ENCODE measurements around the gene EDEM3. TPM values are rescaled to one million over a fixed set of nuclear protein-coding genes. Genes with fewer than 3 reads are reported as not detected.

Gene EDEM3
- polyA plus RNA-seq, 3 donors = 15.5 to 21.9 (median 18.0) TPM

DNA sequence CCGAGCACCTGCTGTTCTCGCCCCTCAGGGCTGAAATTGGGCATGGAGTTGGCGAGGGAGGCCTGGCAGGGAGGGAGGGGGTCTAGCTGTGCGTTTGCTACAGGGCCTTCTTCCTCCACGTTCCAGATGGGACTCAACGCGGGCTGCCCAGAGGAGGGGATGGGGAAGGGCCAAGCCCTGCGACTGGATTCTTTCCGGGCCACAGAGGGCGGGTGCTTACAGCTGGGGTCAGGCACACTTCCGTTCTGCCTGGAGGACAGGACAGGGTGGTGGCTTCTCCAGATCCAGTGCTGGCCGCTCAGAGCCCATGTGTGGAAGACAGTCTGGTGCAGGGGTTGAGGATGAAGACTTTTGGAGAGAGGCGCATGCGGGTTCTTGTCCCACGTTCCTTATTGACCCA lies 90.0 kb downstream of the EDEM3 start:
- H3K9me3 Mint-ChIP-seq = no peaks in the 10 kb centered on the region
- peak overlapping the region in 1 of 2 donors; percentile 92 for H3K4me3 Mint-ChIP-seq
- peak overlapping the region; percentile 63 for H3K4me2 ChIP-seq (replicated peaks; ENCODE audit: extremely low read depth, low read length, poor library complexity, severe bottlenecking)
- H3K4me3 ChIP-seq (replicated peaks in 1 of 3; ENCODE audit: low read depth in 2 of 3, low read length in 3 of 3) = peak overlapping the region in 1 of 3 experiments; percentile 43
- H3K27me3 Mint-ChIP-seq (ENCODE audit: low read depth in 3 of 3) = peaks cover 0 to 7% (median 3%) of the 10 kb centered on the region in 3 donors
- no peaks in the 10 kb centered on the region for H3K9me3 ChIP-seq (replicated peaks in 1 of 2; ENCODE audit: control insufficient read depth in 1 of 2, insufficient read depth in 1 of 2, low read length in 2 of 2)
- H3K27me3 ChIP-seq (ENCODE audit: control insufficient read depth in 2 of 2, insufficient read depth in 2 of 2, low read length in 2 of 2) = no peaks in the 10 kb centered on the region
- H3K36me3 ChIP-seq (replicated peaks in 1 of 2; ENCODE audit: control insufficient read depth in 1 of 2, insufficient read depth in 2 of 2, low read length in 2 of 2) = no peaks in the 10 kb centered on the region
- H3K4me1 Mint-ChIP-seq = peaks cover 11% of the 10 kb centered on the region
- 90% methylated on average over 12 of the region's 15 CpGs for WGBS (ENCODE audit: insufficient coverage)
- intact Hi-C loops (cut with micrococcal nuclease) = loop anchor here (2.0 to 10.0 kb wide), 3 partner anchors 440 to 590 kb away; no protein-coding TSS in a partner anchor
- peak overlapping the region in 2 of 7 donors; percentile 42 to 76 for H3K27ac Mint-ChIP-seq
- no peak overlapping the region for H3K9ac ChIP-seq (ENCODE audit: insufficient read depth, low read length, poor library complexity, severe bottlenecking)
- peak overlapping the region; percentile 66 for H2AFZ ChIP-seq (ENCODE audit: insufficient read depth, low read depth, low read length, poor library complexity, severe bottlenecking)
- no peaks in the 10 kb centered on the region for H3K36me3 Mint-ChIP-seq
- no peaks in the 10 kb centered on the region for H3K79me2 ChIP-seq (ENCODE audit: insufficient read depth, low read length)
- no peaks in the 10 kb centered on the region for H4K20me1 ChIP-seq (ENCODE audit: insufficient read depth, low read length)
- TF ChIP-seq, protein P1, sequence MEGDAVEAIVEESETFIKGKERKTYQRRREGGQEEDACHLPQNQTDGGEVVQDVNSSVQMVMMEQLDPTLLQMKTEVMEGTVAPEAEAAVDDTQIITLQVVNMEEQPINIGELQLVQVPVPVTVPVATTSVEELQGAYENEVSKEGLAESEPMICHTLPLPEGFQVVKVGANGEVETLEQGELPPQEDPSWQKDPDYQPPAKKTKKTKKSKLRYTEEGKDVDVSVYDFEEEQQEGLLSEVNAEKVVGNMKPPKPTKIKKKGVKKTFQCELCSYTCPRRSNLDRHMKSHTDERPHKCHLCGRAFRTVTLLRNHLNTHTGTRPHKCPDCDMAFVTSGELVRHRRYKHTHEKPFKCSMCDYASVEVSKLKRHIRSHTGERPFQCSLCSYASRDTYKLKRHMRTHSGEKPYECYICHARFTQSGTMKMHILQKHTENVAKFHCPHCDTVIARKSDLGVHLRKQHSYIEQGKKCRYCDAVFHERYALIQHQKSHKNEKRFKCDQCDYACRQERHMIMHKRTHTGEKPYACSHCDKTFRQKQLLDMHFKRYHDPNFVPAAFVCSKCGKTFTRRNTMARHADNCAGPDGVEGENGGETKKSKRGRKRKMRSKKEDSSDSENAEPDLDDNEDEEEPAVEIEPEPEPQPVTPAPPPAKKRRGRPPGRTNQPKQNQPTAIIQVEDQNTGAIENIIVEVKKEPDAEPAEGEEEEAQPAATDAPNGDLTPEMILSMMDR (IDR thresholded peaks at IDR 0.05) = no peak
- peaks cover 9% of the 10 kb centered on the region in 2 donors for H3K4me1 ChIP-seq (ENCODE audit: control insufficient read depth in 1 of 2, insufficient read depth in 2 of 2, low read length in 2 of 2)
- no peak for DNase-seq
- H3K27ac ChIP-seq (ENCODE audit: low read depth in 1 of 2, low read length in 2 of 2) = no peak overlapping the region

DNA sequence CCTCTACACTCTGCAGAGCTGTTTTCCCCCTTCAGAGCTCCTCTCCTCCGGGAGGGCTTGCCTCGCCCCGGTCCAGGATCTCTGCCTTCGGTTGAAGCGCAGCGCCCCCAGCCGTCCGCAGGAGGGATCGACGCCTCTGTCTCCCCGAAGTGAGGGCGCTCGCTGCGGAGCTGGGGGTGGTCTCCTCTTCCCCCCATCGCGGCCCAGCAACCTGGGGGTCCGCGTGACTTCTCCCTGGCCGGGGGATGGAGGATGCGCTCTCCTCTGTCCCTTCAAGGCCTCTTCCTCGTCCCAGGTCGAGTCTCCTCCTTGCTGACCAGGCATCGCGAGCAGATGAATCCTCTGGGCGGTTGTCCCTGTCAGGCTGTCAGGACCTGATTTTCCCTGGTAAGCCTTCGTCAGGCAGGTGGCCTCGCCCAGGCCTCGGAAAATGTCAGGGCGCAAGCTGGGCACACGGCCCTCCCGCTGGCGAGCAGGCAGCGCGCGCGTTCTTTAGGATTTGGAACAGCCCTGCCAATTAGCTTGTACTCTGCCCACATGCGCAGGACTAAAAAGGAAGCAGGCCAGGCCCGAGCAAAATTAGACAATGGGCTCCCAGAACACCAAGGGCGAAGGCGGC lies 90.5 kb downstream of the EDEM3 start:
- Mint-ChIP-seq H3K9me3 (no peaks in the 10 kb centered on the region), H3K27me3 (ENCODE audit: low read depth in 3 of 3) (peaks cover 0 to 7% (median 3%) of the 10 kb centered on the region in 3 donors), H3K4me1 (peaks cover 11% of the 10 kb centered on the region), H3K36me3 (no peaks in the 10 kb centered on the region), H3K27ac (peak overlapping the region in 2 of 7 donors; percentile 40 to 66), H3K4me3 (peak overlapping the region; percentile 73 to 92)
- intact Hi-C loops (cut with micrococcal nuclease) = loop anchor here (2.0 to 10.0 kb wide), 3 partner anchors 439 to 589 kb away; no protein-coding TSS in a partner anchor
- Histone ChIP-seq H3K27me3 (ENCODE audit: control insufficient read depth in 2 of 2, insufficient read depth in 2 of 2, low read length in 2 of 2) (no peaks in the 10 kb centered on the region), H3K79me2 (ENCODE audit: insufficient read depth, low read length) (no peaks in the 10 kb centered on the region), H3K4me2 (replicated peaks; ENCODE audit: extremely low read depth, low read length, poor library complexity, severe bottlenecking) (peak overlapping the region; percentile 63), H3K9ac (ENCODE audit: insufficient read depth, low read length, poor library complexity, severe bottlenecking) (no peak overlapping the region), H2AFZ (ENCODE audit: insufficient read depth, low read depth, low read length, poor library complexity, severe bottlenecking) (peak overlapping the region; percentile 66), H3K27ac (ENCODE audit: low read depth in 1 of 2, low read length in 2 of 2) (no peak overlapping the region), H4K20me1 (ENCODE audit: insufficient read depth, low read length) (no peaks in the 10 kb centered on the region), H3K4me1 (ENCODE audit: control insufficient read depth in 1 of 2, insufficient read depth in 2 of 2, low read length in 2 of 2) (peaks cover 9% of the 10 kb centered on the region in 2 donors), H3K9me3 (replicated peaks in 1 of 2; ENCODE audit: control insufficient read depth in 1 of 2, insufficient read depth in 1 of 2, low read length in 2 of 2) (no peaks in the 10 kb centered on the region), H3K36me3 (replicated peaks in 1 of 2; ENCODE audit: control insufficient read depth in 1 of 2, insufficient read depth in 2 of 2, low read length in 2 of 2) (no peaks in the 10 kb centered on the region), H3K4me3 (replicated peaks in 1 of 3; ENCODE audit: low read depth in 2 of 3, low read length in 3 of 3) (peak overlapping the region in 2 of 3 experiments; percentile 7 to 43)
- TF ChIP-seq, protein P1 (IDR thresholded peaks at IDR 0.05) = peak; percentile 98
- DNase-seq = peak; percentile 27 to 56 (median 49)
- WGBS (ENCODE audit: insufficient coverage) = 25% methylated on average over 39 of the region's 40 CpGs
